GM21423 (cell line): Measurements from ENCODE around the gene IFNK.

ENCODE experiments used
- ATAC-seq: cut with Tn5 transposase; IDR thresholded peaks from one replicate; pipeline ENCODE4 v1.9.1; 2021; ENCODE audit warnings: mild to moderate bottlenecking, moderate library complexity; ENCODE audit not compliant: unreplicated experiment

The IFNK gene

GRCh38 chr9:27510780-27511179 is 13.3 kb upstream of the IFNK start:
- ATAC-seq, result no peak

- no peak for ATAC-seq
Observed at GRCh38 chr9:27511771-27512170, 12.3 kb upstream of the IFNK start.

DNA sequence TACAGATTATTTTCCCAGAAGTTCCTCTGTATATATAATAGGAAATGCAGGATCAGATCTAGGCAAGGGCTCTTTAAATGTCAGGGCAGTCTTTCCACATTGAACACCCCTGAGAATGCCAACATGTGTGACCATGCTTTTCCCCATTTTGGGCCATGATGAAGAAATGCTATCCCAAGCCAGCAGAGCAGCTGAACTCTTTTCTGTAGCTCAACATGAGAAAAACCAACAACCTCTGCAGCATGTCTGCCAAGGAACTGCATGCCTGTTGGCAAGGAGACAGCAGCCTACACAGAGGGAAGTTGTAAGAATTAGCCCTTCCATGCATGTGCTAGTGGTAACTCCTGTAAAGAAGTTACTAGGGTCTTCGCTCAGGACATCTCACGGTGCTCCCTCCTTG is 9.5 kb upstream of the IFNK start:
- ATAC-seq, result no peak

GRCh38 chr9:27518006-27518405 is 6.1 kb upstream of the IFNK start:
- no peak for ATAC-seq

DNA sequence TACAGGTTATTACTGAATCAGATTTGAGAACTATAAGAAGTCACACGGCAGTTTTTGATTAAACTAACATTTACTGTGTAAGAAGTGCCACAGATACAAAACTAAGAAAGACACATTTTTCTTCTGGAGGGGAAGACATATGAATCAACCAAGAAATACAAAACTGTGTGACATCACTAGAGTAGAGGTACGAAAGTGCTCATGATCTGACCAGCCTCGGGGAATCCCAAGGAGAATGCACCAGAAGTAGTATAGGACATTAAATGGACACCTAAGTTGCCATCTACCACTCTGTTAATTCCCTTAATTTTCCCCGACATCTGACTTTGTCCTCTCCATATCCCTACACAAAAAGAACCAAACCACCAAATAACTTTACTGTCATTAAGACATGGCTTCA is 5.3 kb upstream of the IFNK start:
- no peak for ATAC-seq

DNA sequence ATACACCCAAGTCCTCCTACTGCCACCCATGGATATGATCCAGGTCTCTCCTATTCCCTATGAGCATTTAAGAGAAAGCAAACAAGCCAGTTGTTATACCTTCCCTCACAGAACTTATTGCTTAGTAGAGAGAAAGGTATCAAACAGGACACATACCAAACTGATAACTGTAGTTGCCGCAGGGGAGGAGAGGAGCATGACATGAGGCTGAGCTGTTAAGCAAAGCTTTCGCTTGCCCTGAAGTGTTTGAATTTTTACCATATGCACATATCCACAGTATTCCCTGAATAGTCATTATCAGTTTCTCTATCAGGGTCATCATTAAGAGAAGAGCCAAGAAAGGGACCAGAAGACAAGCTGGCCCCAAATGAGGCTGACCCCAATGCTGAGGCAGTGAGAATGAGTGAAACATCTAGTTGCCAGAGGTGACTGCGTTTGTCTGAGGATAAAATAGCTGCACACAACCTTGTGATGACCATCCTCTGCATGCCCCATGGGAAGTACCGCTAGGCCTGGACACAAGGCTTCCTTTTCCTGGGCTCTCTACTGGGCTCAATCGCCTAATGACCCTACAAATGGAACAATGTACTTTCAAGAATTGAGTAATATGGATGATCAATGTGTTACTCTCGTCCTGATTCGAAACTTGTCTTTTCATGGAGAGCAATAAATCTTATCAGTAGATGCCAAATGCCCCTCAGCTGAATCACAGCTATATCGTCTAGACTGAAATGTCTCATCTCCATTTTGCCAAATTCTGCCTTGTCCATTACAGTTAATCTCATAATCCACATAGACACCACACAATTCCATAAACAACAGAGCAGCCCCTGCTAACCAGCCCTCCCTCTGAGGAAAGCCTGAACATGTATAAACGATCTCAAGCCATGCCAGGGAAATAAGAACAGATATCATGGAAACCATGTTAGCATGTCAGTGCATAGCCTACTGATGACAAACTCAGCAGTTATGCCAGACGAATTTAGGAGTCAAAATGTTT is 4.3 kb upstream of the IFNK start:
- no peak for ATAC-seq

DNA sequence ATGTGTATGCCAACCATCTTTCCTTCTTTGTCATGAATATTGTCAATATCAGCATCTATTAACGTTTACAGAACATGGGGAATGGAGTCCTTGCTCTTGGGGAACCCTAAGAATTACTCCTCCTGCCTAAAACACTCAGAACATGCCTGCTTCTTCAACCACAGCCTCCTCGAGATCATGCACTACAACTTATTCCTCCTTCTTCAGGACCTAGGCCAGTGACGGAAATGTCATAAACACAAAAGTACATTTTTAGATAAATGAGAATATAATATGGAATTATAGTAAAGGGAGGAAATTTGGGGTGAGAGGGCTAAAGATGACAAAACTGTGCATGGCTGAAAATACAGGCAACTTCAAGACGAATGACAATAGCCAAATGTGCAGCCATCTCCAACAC is 3.1 kb upstream of the IFNK start:
- no peak for ATAC-seq

GRCh38 chr9:27523141-27523540 is 949 bp upstream of the IFNK start:
- ATAC-seq, result no peak

DNA sequence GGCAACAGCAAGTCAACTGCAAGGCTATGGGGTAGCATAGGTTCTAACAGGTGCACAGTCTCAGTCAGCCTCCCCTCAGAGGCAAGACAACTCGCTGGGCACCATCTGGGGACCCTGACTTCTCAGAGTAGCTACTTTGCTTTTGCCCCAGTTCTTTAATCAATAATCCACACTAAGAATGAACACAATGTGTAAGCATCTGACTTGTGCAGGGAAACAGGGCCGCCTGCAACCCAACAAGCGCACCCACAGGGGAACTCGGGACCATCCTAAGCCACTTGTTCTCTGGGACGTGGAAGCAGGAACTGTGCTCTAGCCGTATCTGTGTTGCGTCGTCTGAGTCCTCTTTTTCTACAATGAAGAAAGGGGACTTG is 3.6 kb downstream of the IFNK start:
- ATAC-seq, result no peak

DNA sequence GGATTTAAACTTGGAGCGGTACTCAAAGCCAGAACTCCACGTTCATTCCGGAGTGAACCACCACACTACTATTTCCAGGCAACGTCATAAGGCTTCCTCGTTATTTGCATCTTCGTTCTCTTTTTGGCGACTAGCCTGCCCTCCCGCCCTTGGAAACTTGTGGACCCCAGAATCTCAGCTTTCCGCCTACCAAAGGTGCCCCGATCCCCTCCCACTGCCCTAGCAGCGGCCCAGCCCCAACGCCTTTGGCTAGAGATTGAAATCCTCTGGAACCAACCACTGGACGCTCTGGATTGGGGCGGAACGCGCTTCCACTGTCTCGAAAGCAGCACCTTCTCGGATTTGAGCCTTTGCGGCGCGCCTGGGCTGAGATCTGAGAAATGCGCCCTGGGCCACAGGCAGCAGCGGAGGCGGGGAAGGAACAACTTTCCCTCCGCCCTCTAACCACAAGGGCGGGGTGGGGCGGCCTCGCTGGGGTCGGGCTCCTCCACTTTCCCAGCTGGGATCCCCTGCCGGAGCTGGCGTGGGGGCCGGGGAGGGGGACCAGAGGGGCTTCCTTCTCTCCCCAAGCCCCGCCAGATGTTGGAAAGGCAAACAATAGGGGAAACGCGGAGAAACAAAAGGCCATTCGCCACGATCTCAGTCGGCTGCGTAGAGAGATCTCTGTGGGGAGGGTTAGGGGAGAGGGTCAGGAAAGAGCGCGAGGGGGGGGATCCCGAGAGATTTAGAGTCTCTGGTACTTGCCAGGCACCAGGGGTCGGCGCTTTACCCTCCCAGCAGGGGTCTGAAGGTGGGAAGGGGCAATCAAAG is 4.2 kb downstream of the IFNK start:
- peak; percentile 54 for ATAC-seq

GRCh38 chr9:27528886-27529315 is 4.8 kb downstream of the IFNK start:
- ATAC-seq, result peak; percentile 52

GRCh38 chr9:27529316-27530278 is 5.5 kb downstream of the IFNK start, which contains the start of gene MOB3B:
MOB3B (minus strand) TSS chr9:27529814; CDS start chr9:27455550, 74,264 bp downstream.
- ATAC-seq, result peak; percentile 70

DNA sequence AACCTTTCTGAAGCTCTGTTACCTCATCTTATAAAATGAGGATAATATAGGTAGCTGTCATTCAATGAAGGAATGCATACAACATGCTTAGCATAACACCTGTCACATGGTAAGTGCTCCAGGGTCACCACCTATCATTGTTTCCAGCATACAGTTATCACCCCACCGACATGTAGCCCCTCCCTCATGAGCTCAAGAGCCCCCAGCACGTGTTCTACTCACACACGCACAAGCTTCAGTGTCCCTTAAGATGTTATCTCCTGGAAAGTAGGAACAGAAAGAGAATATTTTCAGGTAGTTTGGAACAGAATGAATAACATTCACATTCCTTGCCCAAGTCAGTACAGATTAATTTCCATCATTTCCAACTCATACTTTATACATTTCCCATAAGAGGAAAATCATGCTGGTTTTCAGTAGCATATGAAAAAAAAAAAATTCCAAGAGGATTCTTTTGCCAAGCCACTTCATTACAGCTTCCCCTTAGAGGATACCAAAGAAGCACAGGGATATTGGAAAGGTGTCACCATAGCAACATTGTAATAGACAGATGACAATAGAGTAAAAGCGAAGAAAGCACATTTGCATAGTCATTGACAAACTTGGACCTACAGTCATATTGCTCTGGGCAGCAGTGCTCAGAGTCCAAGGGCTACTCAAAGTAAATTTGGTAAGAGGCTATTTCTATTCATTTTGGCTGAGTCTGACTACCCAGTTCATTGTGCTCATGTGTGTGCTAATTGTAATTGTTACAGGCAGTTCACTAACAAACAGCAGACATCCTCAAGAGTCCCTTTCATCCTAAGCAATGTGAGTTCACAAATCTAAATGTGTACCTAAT is 7.0 kb downstream of the IFNK start:
- no peak for ATAC-seq

- ATAC-seq, result no peak
Observed at GRCh38 chr9:27532046-27532445, 8.0 kb downstream of the IFNK start.

GRCh38 chr9:27533311-27533710 is 9.2 kb downstream of the IFNK start:
- no peak for ATAC-seq

GRCh38 chr9:27534131-27534530 is 10.0 kb downstream of the IFNK start:
- ATAC-seq, result no peak

DNA sequence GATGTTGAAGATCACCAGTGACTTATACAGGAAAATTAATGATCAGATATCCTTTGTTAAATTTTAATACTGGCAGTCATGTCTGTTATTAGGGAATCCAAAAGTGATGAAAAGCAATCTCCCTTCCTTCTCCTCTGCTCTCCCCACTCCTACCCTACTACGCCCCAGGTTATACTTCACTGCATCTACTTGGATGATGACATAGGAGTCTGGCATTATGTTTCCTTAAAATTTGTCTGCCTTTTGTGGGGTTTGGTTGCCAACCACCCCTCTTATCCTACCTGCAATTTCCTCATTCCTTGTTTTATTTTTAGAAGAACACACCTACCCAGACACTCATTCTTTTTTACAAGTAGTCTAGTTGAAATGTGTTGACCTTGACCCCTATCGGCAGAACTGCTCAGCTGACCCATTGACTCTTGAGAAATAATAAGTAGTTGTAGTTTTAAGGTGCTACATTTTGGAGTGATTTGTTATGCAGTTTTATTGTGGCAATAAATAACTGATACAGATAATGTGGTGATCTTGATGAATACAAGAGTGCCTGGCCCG is 10.6 kb downstream of the IFNK start:
- no peak for ATAC-seq

GRCh38 chr9:27535701-27536118 is 11.6 kb downstream of the IFNK start:
- peak; percentile 49 for ATAC-seq

GRCh38 chr9:27536168-27536567 is 12.1 kb downstream of the IFNK start:
- ATAC-seq, result no peak
